Smooth muscle cell (in vitro differentiated cells): ENCODE data around the gene NBEAL2. TPM values are rescaled to one million over a fixed set of nuclear protein-coding genes. Genes with fewer than 3 reads are reported as not detected.

Experiments used
- DNase-seq: peaks from one replicate; lab custom pipeline; 2025; ENCODE audit not compliant: unreplicated experiment; lab: John Stamatoyannopoulos, UW
- H2AFZ ChIP-seq: fragments of 200-600 bp; sonication (generic); 2 replicates; pipeline ENCODE4 v1.6.0; 2016; ENCODE audit warnings: antibody characterized with exemption, low read depth, mild to moderate bottlenecking
- H3F3A ChIP-seq: fragments of 200-600 bp; sonication (generic); 2 replicates; pipeline ENCODE4 v1.6.0; 2017; ENCODE audit warnings: antibody characterized with exemption, low read depth
- H3K27ac ChIP-seq: fragments of 200-600 bp; sonication (generic); 2 replicates; pipeline ENCODE4 v1.5.1; 2016; ENCODE audit warnings: low read depth, mild to moderate bottlenecking
- H3K27me3 ChIP-seq: fragments of 200-600 bp; sonication (generic); 2 replicates; pipeline ENCODE4 v1.6.1; 2016; ENCODE audit warnings: low read depth, mild to moderate bottlenecking
- H3K36me3 ChIP-seq: fragments of 200-600 bp; sonication (generic); 2 replicates; pipeline ENCODE4 v1.5.1; 2016; ENCODE audit warnings: low read depth
- H3K4me1 ChIP-seq: fragments of 200-600 bp; sonication (generic); 2 replicates; pipeline ENCODE4 v1.5.1; 2016; ENCODE audit warnings: low read depth
- H3K4me2 ChIP-seq: fragments of 200-600 bp; sonication (generic); 2 replicates; pipeline ENCODE4 v1.6.0; 2016; ENCODE audit warnings: mild to moderate bottlenecking
- H3K4me3 ChIP-seq: fragments of 200-600 bp; sonication (generic); 2 replicates; pipeline ENCODE4 v1.5.1; 2016; ENCODE audit warnings: mild to moderate bottlenecking
- H3K79me2 ChIP-seq: fragments of 200-600 bp; sonication (generic); 2 replicates; pipeline ENCODE4 v1.6.0; 2016; ENCODE audit warnings: low read depth, mild to moderate bottlenecking
- H3K9ac ChIP-seq: fragments of 200-600 bp; sonication (generic); 2 replicates; pipeline ENCODE4 v1.6.0; 2016; ENCODE audit warnings: low read depth
- H3K9me3 ChIP-seq: fragments of 200-600 bp; sonication (generic); replicated peaks from 2 replicates; pipeline ENCODE4 v1.5.1; 2016; ENCODE audit warnings: low read depth
- H4K20me1 ChIP-seq: fragments of 200-600 bp; sonication (generic); 2 replicates; pipeline ENCODE4 v1.6.0; 2016; ENCODE audit warnings: low read depth
- CTCF ChIP-seq: fragments of 200-600 bp; sonication (generic); IDR thresholded peaks from 2 replicates; pipeline ENCODE4 v1.5.1; 2017; ENCODE audit warnings: borderline replicate concordance, mild to moderate bottlenecking, antibody characterized with exemption; ENCODE audit not compliant: insufficient read depth, poor library complexity, severe bottlenecking
- WGBS: methylation state at CpG from one replicate; pipeline ENCODE4 v1.1.7; 2016; ENCODE audit warnings: low lambda C conversion rate; 5-methylcytosine and 5-hydroxymethylcytosine counted together
- polyA plus RNA-seq: library from polyadenylated mRNA; unstranded; fragments of >200 nt; fragmentation: Nextera tagmentation; extraction: Ambion mirVana; gene quantifications from 2 replicates; pipeline ENCODE4 v1.2.1, GENCODE V29; 2016
- total RNA-seq: library from RNA; depleted of rRNA; stranded (reverse); fragments of >200 nt; gene quantifications from 2 replicates; pipeline ENCODE4 v1.2.3, GENCODE V29; 2014

Gene NBEAL2
- total and polyA plus RNA-seq, 2 experiments from 2014 or later = 4.1 to 11.9 TPM

- Histone ChIP-seq H4K20me1 (peaks cover 26% of the 10 kb centered on the region), H3K27me3 (no peaks in the 10 kb centered on the region), H3F3A (peaks cover 2% of the 10 kb centered on the region), H3K27ac (no peak overlapping the region), H3K79me2 (peaks cover 25% of the 10 kb centered on the region), H3K36me3 (no peaks in the 10 kb centered on the region), H3K4me1 (peaks cover 9% of the 10 kb centered on the region), H3K9ac (no peak overlapping the region), H2AFZ (no peak overlapping the region), H3K4me3 (no peak overlapping the region), H3K4me2 (peak overlapping the region; percentile 96), H3K9me3 (no peaks in the 10 kb centered on the region)
- no peak for TF ChIP-seq CTCF
- DNase-seq = no peak
- 96% methylated on average over 9 of the region's 9 CpGs for WGBS
Observed at GRCh38 chr3:46978381-46978780, 1.1 kb upstream of the NBEAL2 start.

- no peaks in the 10 kb centered on the region for H3K36me3 ChIP-seq
- H3K27ac ChIP-seq = peak overlapping the region; percentile 76
- no peak overlapping the region for H2AFZ ChIP-seq
- H3K9ac ChIP-seq = peak overlapping the region; percentile 35
- H3K27me3 ChIP-seq = no peaks in the 10 kb centered on the region
- peak overlapping the region; percentile 73 for H3K4me3 ChIP-seq
- H3K79me2 ChIP-seq = peaks cover 11% of the 10 kb centered on the region
- peaks cover 10% of the 10 kb centered on the region for H4K20me1 ChIP-seq
- no peak for TF ChIP-seq CTCF
- no peak for DNase-seq
- H3K4me1 ChIP-seq = peaks cover 9% of the 10 kb centered on the region
- no peaks in the 10 kb centered on the region for H3K9me3 ChIP-seq
- WGBS = 9% methylated on average over 22 of the region's 40 CpGs
- H3F3A ChIP-seq = peaks cover 2% of the 10 kb centered on the region
- peak overlapping the region; percentile 96 for H3K4me2 ChIP-seq
Observed at GRCh38 chr3:46979958-46980497, 562 bp downstream of the NBEAL2 start.

- DNase-seq = no peak
- Histone ChIP-seq H3K27ac (peak overlapping the region; percentile 76), H3K9me3 (no peaks in the 10 kb centered on the region), H3K4me1 (peaks cover 9% of the 10 kb centered on the region), H2AFZ (no peak overlapping the region), H4K20me1 (no peaks in the 10 kb centered on the region), H3K4me3 (no peak overlapping the region), H3K9ac (peak overlapping the region; percentile 51), H3F3A (peaks cover 2% of the 10 kb centered on the region), H3K4me2 (no peak overlapping the region), H3K27me3 (no peaks in the 10 kb centered on the region), H3K36me3 (no peaks in the 10 kb centered on the region), H3K79me2 (no peaks in the 10 kb centered on the region)
- no peak for TF ChIP-seq CTCF
- 49% methylated on average over 5 of the region's 5 CpGs for WGBS
Observed at GRCh38 chr3:46981932-46982471, 2.5 kb downstream of the NBEAL2 start.

GRCh38 chr3:46982546-46982945, 3.1 kb downstream of the NBEAL2 start:
- Histone ChIP-seq H4K20me1 (no peaks in the 10 kb centered on the region), H3K27me3 (no peaks in the 10 kb centered on the region), H3K9me3 (no peaks in the 10 kb centered on the region), H3K4me3 (no peak overlapping the region), H2AFZ (no peak overlapping the region), H3F3A (peaks cover 2% of the 10 kb centered on the region), H3K4me2 (no peak overlapping the region), H3K79me2 (no peaks in the 10 kb centered on the region), H3K36me3 (no peaks in the 10 kb centered on the region), H3K9ac (peak overlapping the region; percentile 51), H3K4me1 (peaks cover 12% of the 10 kb centered on the region), H3K27ac (peak overlapping the region; percentile 76)
- no peak for DNase-seq
- WGBS = 67% methylated on average over 2 of the region's 2 CpGs
- no peak for TF ChIP-seq CTCF
